ENCODE results near the gene MYBPC3. TPM values are rescaled to one million over a fixed set of nuclear protein-coding genes. Genes with fewer than 3 reads are reported as not detected.

The MYBPC3 gene
- total and polyA plus RNA-seq, 10 of the 15 experiments (the other 5 are each of a cell fraction or from before 2014, with no cell fraction given), result 0.03 to 0.08 (median 0.03) TPM; not detected in 7

GRCh38 chr11:47332303-47332711 lies 20.2 kb downstream of the MYBPC3 start:
- no peak for ATAC-seq
- no peak for DNase-seq (ENCODE audit: low read depth, low spot score)
- ChIA-PET RAD21 (ENCODE audit: unreplicated experiment) (no interaction called here), CTCF (no interaction called here), SMC1A (ENCODE audit: uncharacterized antibody, unreplicated experiment) (no interaction called here), POLR2A (interaction anchor here (1.0 kb wide), 1 partner anchor 10 kb away, joined by 3 read pairs; no protein-coding TSS in a partner anchor)
- H3K36me3 ChIP-seq (ENCODE audit: control insufficient read depth in 2 of 2, insufficient read depth in 2 of 2, low read length in 1 of 2), result peaks cover 4 to 8% of the 10 kb centered on the region in 2 experiments
- 75% methylated on average over 13 of the region's 13 CpGs for WGBS (ENCODE audit: insufficient coverage, insufficient replicate concordance, low lambda C conversion rate, missing lambda C conversion rate)
- no peak for FAIRE-seq
- intact Hi-C loops (cut with micrococcal nuclease; ENCODE audit: unreplicated experiment) (no loop called here), in situ Hi-C loops (cut with MboI) (no loop called here)
- H3K4me3 ChIP-seq, result no peak overlapping the region
- H3K9ac ChIP-seq (ENCODE audit: control insufficient read depth, insufficient read depth, low read length), result no peak overlapping the region
- no peak overlapping the region for H3K4me2 ChIP-seq (ENCODE audit: control insufficient read depth, insufficient read depth)
- H3K9me3 ChIP-seq (replicated peaks; ENCODE audit: control insufficient read depth, insufficient read depth, low read length), result no peaks in the 10 kb centered on the region
- no peaks in the 10 kb centered on the region for H3K79me2 ChIP-seq (ENCODE audit: control insufficient read depth, insufficient read depth, low read length)
- H4K20me1 ChIP-seq (ENCODE audit: control insufficient read depth, insufficient read depth), result no peaks in the 10 kb centered on the region
- H3K27me3 ChIP-seq (replicated peaks in 1 of 2; ENCODE audit: control insufficient read depth in 2 of 2, insufficient read depth in 2 of 2, low read length in 1 of 2), result no peaks in the 10 kb centered on the region
- H3K27ac ChIP-seq (ENCODE audit: control insufficient read depth, insufficient read depth), result no peak overlapping the region
- TF ChIP-seq NR2F1 (conservative IDR thresholded peaks at IDR 0.05), result no peak
- TF ChIP-seq MYC (IDR thresholded peaks at IDR 0.05; ENCODE audit: insufficient read depth, insufficient read length, insufficient replicate concordance, low read length, severe bottlenecking), result no peak
- no peak for TF ChIP-seq ATF7 (IDR thresholded peaks at IDR 0.05; ENCODE audit: low read depth)
- no peak for TF ChIP-seq ZNF687 (IDR thresholded peaks at IDR 0.05)
- TF ChIP-seq FOS (IDR thresholded peaks at IDR 0.05; ENCODE audit: borderline replicate concordance, extremely low read depth, insufficient read length), result no peak
- TF ChIP-seq RFX5 (IDR thresholded peaks at IDR 0.05; ENCODE audit: low read depth, low read length), result no peak
- TF ChIP-seq PAX5 (IDR thresholded peaks at IDR 0.05; ENCODE audit: borderline replicate concordance, low read depth, low read length), result no peak
- TF ChIP-seq SP1 (IDR thresholded peaks at IDR 0.05; ENCODE audit: low read depth, low read length), result no peak
- TF ChIP-seq TBL1XR1 (IDR thresholded peaks at IDR 0.05; ENCODE audit: low read depth, low read length), result no peak
- no peak for TF ChIP-seq MAX (IDR thresholded peaks at IDR 0.05; ENCODE audit: low read depth, low read length)
- TF ChIP-seq JUNB (IDR thresholded peaks at IDR 0.05), result no peak
- no peak for TF ChIP-seq CHD1 (IDR thresholded peaks at IDR 0.05; ENCODE audit: low read depth, low read length)
- no peak for TF ChIP-seq E2F4 (IDR thresholded peaks at IDR 0.05; ENCODE audit: low read depth, low read length)
- TF ChIP-seq SIX5 (IDR thresholded peaks at IDR 0.05; ENCODE audit: low read depth, low read length, severe bottlenecking), result no peak
- no peak for TF ChIP-seq ATF3 (IDR thresholded peaks at IDR 0.05; ENCODE audit: borderline replicate concordance, extremely low read depth, low read depth, low read length)
- TF ChIP-seq CBX3 (IDR thresholded peaks at IDR 0.05; ENCODE audit: borderline replicate concordance, low read depth), result no peak
- no peak for TF ChIP-seq YY1 (IDR thresholded peaks at IDR 0.05; ENCODE audit: low read depth, low read length)
- TF ChIP-seq EED (IDR thresholded peaks at IDR 0.05; ENCODE audit: low read depth), result no peak
- peaks cover 12% of the 10 kb centered on the region for H3K4me1 ChIP-seq (ENCODE audit: control insufficient read depth, insufficient read depth, low read length)
- BruUV-seq (replicated peaks), result no TSS peak
- no peak overlapping the region for H2AFZ ChIP-seq (ENCODE audit: control insufficient read depth, low read depth, low read length)

Measured in GM12878 (cell line).